ENCODE data around the gene FKBP8. TPM values are rescaled to one million over a fixed set of nuclear protein-coding genes. Genes with fewer than 3 reads are reported as not detected.
"Not testable (repeated sequence)": the region's sequence is repeated elsewhere in the genome, so short reads cannot be mapped to it uniquely, and the experiment has no call there.

FKBP8 gene
- 100 to 1,000 TPM; 238 to 394 (median 314) TPM for total RNA-seq

DNA sequence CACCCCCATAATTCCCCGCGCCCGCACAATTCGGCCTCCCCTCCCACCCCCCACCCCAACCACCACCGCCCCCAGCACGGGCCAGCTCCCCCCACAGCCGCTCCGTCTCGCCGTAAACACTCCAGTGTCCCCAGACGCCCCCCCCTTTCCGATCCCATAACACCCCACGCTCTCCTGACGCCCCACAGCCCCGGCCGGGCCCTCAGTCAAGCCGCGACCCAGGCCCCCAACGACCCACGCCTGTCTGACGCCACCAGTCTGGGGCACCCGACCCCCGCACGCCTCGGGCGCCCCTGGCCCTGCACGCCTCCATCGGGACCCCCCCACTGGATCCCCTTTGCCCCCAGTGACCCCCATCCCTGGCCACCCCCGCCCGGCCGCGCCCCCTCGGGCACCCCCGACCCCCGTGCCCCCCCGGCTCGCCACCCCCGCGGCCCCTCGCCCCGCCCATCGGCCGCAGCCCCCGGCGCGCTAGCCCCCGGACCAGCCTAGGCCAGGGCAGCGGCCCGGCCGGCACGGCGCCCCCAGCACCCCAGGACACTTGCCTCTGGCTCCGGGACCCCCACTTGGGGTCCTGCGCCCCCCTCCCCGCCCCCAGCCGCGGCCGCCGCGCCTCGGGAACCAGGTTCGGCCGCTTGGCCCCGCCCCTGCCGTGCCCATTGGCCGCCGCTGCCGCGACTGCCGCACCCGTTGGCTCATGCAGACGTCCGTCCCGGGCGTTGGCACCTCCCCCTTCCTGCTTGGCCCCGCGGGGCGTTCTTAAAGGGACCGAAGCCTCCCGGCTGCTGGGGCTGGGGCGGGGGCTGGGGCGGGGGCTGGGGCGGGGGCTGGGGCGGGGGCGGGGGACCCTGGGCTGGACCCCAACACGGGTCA lies at the start of gene FKBP8:
FKBP8 (minus strand) TSS at position 633 of the 873 bp plus-strand sequence. CDS start 1,603 bp downstream, outside the sequence.
- WGBS, 2 donors = 0% methylated on average over 4 of the region's 86 CpGs; no CpG with 5 or more reads in 1 of the 2 donors
- DNase-seq = peak; percentile 94 to 95
- peak within 1 kb of the TSS; percentile 80 to 90 (median 86) for H3K27ac ChIP-seq
- peaks cover 7 to 25% of the 10 kb centered on the region in 2 donors for H3K36me3 ChIP-seq
- no peaks in the 10 kb centered on the region for H3K9me3 ChIP-seq
- peaks cover 6 to 11% of the 10 kb centered on the region in 2 donors for H3K4me1 ChIP-seq
- H3K27me3 ChIP-seq = no peaks in the 10 kb centered on the region
- intact Hi-C loops (cut with DNase I) = no loop called here
- H3K4me3 ChIP-seq (replicated peaks in 1 of 3) = peak within 1 kb of the TSS in 2 of 3 donors; percentile 58 to 61
- TF ChIP-seq POLR2A (IDR thresholded peaks at IDR 0.05) = no peak

DNA sequence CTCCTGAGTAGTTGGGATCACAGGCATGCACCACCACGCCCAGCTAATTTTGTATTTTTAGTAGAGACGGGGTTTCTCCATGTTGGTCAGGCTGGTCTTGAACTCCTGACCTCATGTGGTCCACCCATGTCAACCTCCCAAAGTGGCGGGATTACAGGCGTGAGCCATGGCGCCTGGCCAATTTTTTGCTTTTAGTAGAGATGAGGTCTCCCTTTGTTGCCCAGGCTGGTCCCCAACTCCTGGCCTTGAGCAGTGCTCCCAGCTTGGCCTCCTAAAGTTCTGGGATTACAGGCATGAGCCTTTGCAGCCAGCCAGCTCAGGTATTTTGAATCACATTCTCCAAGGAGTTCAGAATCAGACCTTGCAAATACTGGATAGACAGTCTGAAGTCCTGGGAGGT lies 49.4 kb upstream of the FKBP8 start:
- H3K36me3 ChIP-seq; H3K4me3 ChIP-seq (replicated peaks in 1 of 3); H3K27me3 ChIP-seq; H3K27ac ChIP-seq; H3K9me3 ChIP-seq; DNase-seq: not testable (repeated sequence)
- intact Hi-C loops (cut with DNase I) = loop anchor here (5.0 kb wide), 1 partner anchor 255 kb away; no protein-coding TSS in a partner anchor
- 86 to 97% methylated on average over 2 to 5 of the region's 5 CpGs for WGBS, 2 donors
- peaks cover 18 to 33% of the 10 kb centered on the region in 2 donors for H3K4me1 ChIP-seq

DNA sequence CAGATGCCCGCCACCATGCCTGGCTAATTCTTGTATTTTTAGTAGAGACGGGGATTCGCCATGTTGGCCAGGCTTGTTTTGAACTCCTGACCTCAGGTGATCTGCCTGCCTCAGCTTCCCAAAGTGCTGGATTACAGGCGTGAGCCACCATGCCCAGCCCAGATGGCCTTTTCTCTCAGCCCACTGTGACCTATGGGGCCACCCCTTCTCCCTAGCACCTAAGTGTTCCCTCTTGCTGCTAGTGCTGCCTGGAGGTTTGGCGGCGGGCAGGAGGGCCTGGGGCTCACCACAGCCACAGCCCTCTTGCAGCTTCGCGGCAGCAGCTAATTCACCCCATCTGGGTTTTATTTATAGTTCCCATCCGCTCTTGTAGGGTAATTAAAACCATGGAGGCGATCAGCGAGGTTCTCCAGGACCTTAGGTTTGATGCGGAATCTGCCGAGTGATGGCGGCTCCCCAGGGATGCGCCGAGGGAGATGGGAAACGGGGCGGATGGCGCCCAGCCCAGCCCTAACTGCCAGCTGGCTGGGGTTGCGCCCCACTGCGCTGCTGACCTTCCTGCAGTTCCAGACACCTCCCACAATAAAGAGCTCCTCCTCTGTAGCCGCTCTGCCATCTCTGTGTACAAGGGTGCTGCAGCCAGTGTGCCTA lies 48.5 kb upstream of the FKBP8 start:
- 83 to 91% methylated on average over 21 to 22 of the region's 22 CpGs for WGBS, 2 donors
- H3K4me1 ChIP-seq = peaks cover 18 to 33% of the 10 kb centered on the region in 2 donors

DNA sequence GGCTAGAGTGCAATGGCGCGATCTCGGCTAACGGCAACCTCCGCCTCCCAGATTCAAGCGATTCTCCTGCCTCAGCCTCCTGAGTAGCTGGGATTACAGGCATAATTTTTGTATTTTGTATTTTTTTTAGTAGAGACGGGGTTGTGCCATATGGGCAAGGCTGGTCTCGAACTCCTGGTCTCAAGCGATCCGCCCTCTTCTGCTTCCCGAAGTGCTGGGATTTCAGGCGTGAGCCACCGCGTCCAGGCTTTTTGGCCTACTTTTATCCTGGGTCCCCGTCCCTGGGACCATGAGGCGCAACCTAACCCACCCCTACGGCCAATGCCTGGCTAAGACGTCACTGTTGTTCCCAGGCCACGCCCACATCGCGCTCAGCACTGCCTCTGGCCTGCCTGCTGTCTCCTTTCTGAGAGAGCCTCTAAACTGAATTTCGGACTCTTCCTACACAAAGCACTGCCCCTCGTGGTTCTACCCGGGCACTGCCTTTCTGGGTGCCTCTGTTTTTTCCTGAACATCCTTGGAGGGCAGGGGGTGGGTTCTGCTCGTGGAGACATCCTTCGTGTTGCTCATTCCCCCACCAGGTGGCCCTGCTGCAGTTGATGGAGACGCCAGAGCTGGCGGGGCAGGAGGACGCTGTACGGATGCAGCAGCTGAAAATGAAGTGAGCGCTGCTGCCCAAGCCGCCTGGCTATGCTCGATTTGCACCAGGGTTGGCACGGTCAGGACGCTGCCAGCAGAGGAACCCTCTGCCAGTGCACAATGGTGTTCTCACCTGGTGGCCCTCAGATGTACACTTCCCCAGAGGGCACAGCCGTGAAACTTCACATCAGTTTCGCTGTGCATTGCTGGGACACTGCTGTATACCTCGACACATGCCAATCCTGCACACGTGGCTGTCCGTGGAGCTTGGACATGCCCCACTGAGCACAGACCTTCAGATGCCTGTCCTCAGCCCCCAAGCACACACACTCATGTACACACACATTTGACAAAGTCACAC lies 47.2 kb upstream of the FKBP8 start:
- no peak overlapping the region for H3K27ac ChIP-seq
- TF ChIP-seq CTCF (IDR thresholded peaks at IDR 0.05) (no peak), POLR2A (IDR thresholded peaks at IDR 0.05) (no peak)
- peaks cover 18 to 33% of the 10 kb centered on the region in 2 donors for H3K4me1 ChIP-seq
- 73 to 74% methylated on average over 35 to 40 of the region's 40 CpGs for WGBS, 2 donors
- intact Hi-C loops (cut with DNase I) = loop anchor here (5.0 kb wide), 1 partner anchor 257 kb away; no protein-coding TSS in a partner anchor
- no peak overlapping the region for H3K4me3 ChIP-seq (replicated peaks in 1 of 3)
- no peaks in the 10 kb centered on the region for H3K36me3 ChIP-seq
- H3K9me3 ChIP-seq = no peaks in the 10 kb centered on the region
- DNase-seq = no peak
- H3K27me3 ChIP-seq = no peaks in the 10 kb centered on the region

More for the DNA sequence above, 48.5 kb upstream of the FKBP8 start:
- intact Hi-C loops (cut with DNase I) = loop anchor here (5.0 kb wide), 1 partner anchor 255 kb away; no protein-coding TSS in a partner anchor
- H3K27me3 ChIP-seq = no peaks in the 10 kb centered on the region
- no peaks in the 10 kb centered on the region for H3K36me3 ChIP-seq
- no peak for DNase-seq
- no peak for TF ChIP-seq POLR2A (IDR thresholded peaks at IDR 0.05)
- no peak overlapping the region for H3K27ac ChIP-seq
- no peak overlapping the region for H3K4me3 ChIP-seq (replicated peaks in 1 of 3)
- no peaks in the 10 kb centered on the region for H3K9me3 ChIP-seq

DNA sequence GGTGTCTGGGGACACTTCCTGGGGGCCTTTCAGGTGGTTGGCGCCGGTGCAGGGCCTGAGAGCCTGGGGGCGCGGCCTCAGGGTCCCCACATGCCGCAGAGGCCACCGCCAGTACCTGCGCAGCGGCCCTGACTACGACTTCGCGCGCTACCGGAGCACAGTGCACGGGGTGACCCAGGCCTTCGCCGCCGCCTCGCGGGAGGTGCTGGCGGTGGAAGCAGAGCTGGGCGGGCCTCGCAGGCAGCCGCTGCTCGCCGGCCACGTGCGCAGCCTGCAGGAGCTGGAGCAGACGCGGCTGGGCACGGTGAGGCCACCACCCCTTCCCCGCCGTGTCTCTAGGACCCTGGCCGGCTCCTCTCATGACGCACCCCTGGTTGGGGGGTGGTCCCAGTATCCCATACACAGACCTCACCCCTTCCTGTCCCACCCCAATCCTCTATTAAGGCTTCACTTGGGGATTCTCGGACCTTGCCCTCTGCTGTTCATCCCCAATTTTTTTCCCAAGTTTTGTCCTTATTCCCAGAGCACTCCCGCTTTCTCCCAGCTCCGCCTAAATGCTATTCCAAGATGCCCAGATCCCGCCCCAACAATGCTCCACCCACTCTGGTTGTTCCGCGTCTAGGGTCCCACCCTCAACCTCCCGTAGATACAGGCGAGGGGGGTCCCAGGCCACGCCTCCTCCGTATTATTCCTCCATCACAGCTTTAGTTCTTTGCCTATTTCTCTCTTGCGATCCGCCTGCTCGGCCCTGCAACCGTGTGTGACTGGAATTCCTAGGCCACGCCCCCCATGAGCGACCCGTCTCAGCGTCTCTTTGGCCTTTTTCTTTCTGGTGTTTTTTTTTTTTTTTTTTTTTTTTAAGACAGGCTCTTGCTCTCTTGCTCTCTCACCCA lies 46.3 kb upstream of the FKBP8 start:
- TF ChIP-seq POLR2A (IDR thresholded peaks at IDR 0.05) (no peak), CTCF (IDR thresholded peaks at IDR 0.05) (peak in 3 of 6 experiments; percentile 19 to 36 (median 30))
- H3K9me3 ChIP-seq = no peaks in the 10 kb centered on the region
- intact Hi-C loops (cut with DNase I) = loop anchor here (5.0 to 10.0 kb wide), 2 partner anchors 145 to 258 kb away; no protein-coding TSS in a partner anchor
- H3K4me1 ChIP-seq = peaks cover 12 to 24% of the 10 kb centered on the region in 2 donors
- H3K27me3 ChIP-seq = no peaks in the 10 kb centered on the region
- DNase-seq = peak; percentile 68 to 73
- H3K4me3 ChIP-seq (replicated peaks in 1 of 3) = peak overlapping the region; percentile 49 to 86 (median 84)
- H3K27ac ChIP-seq = peak overlapping the region; percentile 64 to 86 (median 79)
- no peaks in the 10 kb centered on the region for H3K36me3 ChIP-seq
- WGBS, 2 donors = 16 to 24% methylated on average over 27 to 49 of the region's 52 CpGs

Data from thyroid gland (tissue), 4 donors.